Prostate gland (tissue), 2 donors: ENCODE data around the gene MRPL3.

Source experiments
- POLR2A ChIP-seq: fragments of 450-650 bp; IDR thresholded peaks from one replicate; pipeline ENCODE4 v1.6.1; 2016; ENCODE audit warnings: antibody characterized with exemption, mild to moderate bottlenecking
- POLR2AphosphoS5 ChIP-seq: sonication (generic); formaldehyde crosslinking; IDR thresholded peaks from one replicate; pipeline ENCODE4 v1.6.1; 2017; ENCODE audit warnings: antibody characterized with exemption
- TF ChIP-seq, protein P1 (sequence below), 4 experiments: fragments of 200-600 bp in 2 of 4; fragments of 450-650 bp in 2 of 4; sonication (generic) in 2 of 4; IDR thresholded peaks; 1 replicate in 3 of 4; 2 replicates in 1 of 4; pipeline ENCODE4 v1.5.1; 2016 to 2019; ENCODE audit warnings: antibody characterized with exemption in 4 of 4, mild to moderate bottlenecking in 2 of 4, moderate library complexity in 2 of 4

DNA sequence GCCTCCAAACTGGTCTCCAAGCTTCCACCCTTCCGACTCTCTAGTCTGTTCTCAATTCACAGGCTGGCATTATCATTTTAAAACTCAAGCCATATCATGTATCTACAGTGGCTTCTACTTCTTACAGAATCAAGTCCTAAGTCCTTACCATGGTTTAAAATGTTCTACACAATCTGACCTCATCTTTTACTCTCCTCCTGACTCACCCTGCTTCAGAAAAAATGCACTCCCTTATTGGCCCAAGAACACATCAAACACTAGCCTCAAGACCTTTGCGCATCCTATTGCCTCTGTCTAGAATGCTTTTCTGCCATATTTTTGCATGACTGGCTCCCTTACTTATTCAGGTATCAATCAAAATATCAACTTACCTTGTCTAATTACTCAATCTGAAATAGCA is 11.0 kb downstream of the MRPL3 start:
- no peak for TF ChIP-seq POLR2AphosphoS5
- TF ChIP-seq, protein P1, sequence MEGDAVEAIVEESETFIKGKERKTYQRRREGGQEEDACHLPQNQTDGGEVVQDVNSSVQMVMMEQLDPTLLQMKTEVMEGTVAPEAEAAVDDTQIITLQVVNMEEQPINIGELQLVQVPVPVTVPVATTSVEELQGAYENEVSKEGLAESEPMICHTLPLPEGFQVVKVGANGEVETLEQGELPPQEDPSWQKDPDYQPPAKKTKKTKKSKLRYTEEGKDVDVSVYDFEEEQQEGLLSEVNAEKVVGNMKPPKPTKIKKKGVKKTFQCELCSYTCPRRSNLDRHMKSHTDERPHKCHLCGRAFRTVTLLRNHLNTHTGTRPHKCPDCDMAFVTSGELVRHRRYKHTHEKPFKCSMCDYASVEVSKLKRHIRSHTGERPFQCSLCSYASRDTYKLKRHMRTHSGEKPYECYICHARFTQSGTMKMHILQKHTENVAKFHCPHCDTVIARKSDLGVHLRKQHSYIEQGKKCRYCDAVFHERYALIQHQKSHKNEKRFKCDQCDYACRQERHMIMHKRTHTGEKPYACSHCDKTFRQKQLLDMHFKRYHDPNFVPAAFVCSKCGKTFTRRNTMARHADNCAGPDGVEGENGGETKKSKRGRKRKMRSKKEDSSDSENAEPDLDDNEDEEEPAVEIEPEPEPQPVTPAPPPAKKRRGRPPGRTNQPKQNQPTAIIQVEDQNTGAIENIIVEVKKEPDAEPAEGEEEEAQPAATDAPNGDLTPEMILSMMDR (IDR thresholded peaks at IDR 0.05), result no peak
- TF ChIP-seq POLR2A, result no peak
